Measurements from ENCODE around the gene FAM76A.
A peak's percentile ranks its signal among the peaks of the same experiment; 100 is the strongest.
"Not testable (repeated sequence)": the region's sequence is repeated elsewhere in the genome, so short reads cannot be mapped to it uniquely, and the experiment has no call there.

The FAM76A gene

DNA sequence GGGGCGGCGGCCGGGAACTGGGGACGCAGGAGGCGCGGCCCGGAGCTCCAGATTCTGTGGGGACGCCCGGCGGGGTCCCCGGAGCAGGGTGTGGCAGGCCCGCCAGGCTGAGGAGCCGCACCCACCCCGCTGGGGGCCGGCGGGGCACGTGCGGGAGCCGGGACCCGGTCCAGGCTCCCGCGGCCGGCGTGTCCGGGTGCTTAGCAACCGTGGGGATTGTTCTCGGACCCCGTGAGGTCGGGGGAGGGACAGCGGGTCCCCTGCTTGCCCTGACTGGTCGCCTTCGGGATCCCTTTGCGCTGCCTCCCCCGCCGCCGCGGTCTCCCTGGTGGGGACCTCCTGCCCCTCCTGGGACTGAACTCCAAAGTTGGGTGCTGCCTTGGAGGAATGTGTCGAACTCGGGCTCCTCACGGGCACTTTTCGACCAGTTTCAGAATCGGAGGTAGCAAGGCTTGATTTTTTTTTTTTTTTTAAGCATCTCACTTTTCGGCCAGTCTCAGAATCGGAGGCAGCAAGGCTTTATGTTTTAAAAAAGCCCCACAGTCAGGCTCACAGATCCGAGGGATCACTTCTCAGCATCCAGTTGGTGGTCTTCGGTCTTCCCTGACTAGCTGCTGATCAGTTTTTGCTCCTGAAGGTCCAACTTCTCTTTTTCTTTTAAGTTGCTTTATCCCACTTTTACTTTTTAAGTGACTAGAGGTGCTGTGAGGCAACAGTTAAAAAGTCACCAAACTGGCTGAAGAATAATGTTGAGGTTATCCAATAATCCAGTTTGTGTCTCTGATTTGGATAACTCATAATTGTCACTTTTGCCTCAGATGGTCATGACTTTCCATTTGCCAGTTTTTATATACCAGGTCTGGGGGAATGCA is 648 bp downstream of the FAM76A start:
- DNase-seq = peak in 4 of 6 experiments; percentile 17 to 62 (median 52)

DNA sequence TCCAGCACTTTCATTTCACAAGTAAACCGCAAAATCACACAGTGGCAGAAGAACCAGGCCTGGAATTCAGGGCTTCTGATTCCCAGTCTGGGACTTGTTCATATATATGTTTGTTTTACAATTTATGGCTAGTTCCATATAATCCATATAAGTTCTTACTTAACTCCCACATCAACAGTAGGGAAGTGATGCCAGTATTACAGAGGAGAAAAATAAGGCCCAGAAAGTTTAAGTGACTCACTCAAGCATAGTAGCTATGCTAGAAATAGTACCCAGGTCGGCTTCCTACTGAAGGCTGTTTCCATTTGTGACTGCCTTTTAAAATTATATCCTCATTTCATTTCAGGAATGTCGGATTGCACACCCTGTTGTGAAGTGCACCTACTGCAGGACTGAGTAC is 1.4 kb downstream of the FAM76A start:
- DNase-seq = no peak

DNA sequence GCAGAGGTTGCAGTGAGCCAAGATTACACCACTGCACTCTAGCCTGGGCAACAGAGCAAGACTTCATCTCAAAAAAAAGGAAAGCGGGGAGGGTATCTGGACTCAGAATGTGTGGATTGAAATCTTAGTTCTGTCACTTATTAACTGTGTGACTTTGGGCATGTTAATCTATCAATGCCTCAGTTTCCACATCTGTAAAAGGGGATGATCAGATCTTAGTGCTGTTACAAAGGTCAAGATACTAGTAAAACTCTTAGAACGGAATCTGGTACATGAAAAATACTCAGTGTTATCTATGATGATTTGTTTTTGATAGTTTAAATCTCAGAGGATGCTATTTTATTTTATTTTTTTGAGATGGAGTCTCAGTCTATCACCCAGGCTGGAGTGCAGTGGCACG is 10.5 kb downstream of the FAM76A start:
- DNase-seq = no peak

DNA sequence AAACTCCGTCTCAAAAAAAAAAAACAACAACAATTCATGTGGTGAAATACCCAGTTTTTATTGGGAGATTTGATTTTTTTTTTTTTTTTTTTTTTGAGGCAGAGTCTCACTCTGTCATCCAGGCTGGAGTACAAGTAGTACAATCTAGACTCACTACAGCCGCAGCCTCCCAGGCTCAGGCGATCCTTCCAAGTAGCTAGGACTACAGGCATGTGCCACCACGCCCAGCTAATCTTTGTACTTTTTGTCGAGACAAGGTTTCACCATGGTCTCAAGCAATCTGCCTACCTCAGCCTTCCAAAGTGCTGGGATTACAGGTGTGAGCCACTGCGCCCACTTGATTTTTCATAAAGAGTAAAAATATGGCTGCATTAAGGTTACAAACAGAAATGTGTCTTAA is 15.4 kb downstream of the FAM76A start:
- DNase-seq = no peak

DNA sequence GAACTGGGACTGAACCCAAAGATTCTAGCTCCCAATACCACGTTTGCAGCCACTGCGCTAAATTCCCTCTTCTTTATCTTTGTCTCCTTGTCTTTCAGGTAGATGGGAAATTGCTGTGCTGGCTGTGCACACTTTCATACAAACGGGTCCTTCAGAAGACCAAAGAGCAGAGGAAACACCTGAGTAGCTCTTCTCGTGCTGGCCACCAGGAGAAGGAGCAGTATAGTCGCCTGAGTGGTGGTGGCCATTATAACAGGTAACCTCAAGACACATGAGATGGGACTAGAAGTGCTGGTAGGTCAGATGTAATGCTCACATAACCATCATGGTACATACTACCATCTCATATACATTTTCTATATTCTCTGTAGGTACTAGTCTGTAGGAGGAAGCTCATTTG is 18.8 kb downstream of the FAM76A start:
- DNase-seq = no peak

DNA sequence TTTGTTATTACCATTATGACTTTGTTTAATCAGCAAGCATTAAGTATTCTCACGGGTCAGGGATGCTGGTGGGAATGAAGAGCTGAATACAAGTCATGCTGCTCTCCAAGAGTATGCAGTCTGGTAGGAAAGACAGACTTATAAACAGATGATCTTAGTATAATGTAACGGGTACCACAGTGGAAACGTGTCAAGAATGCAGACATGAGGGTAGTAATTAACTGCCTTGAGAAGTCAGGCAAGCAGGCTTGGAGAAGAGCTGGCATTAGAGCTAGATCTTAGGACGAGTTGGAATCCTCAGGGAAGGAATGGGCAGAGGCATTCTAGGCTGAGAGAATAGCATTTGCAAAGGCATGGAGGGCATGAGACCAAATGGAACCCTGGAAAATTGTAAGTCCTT is 19.7 kb downstream of the FAM76A start:
- DNase-seq = no peak

DNA sequence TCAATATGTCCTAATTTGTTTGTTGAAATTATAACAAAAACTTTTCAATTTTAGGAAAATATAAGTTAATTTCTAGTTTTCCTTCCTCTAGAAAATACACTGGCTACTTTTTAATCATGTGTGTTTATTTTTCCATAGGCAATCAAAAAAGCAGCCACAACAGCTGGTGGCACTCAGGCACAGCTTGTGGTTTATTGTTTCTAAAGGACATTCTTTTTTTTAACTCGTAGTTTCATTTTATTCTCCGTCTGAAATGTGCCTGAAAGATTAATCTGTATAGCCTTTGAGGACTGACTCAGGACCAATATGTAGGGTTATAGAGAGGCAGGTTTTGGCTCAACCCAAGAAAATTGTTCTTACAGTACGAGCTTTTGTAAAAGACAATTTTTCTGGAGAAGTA is 26.6 kb downstream of the FAM76A start:
- no peak for DNase-seq

DNA sequence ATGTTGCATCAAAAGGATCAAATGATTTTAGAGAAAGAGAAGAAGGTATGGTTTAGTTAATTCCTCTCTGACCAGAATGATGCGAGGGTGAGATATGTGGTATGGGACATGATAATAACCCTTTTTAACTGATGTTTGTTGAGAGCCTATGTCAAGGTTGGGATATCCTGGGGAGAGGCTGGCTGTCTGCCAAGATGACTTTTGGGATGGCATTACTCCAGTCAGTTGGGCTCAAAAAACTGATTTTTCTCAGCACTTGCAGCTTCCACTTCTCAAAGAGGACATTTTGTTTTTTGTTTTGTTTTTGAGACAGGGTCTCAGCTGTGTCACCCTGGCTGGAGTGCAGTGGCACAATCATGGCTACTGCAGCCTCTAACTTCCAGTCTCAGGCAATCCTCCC is 29.5 kb downstream of the FAM76A start:
- no peak for DNase-seq

DNA sequence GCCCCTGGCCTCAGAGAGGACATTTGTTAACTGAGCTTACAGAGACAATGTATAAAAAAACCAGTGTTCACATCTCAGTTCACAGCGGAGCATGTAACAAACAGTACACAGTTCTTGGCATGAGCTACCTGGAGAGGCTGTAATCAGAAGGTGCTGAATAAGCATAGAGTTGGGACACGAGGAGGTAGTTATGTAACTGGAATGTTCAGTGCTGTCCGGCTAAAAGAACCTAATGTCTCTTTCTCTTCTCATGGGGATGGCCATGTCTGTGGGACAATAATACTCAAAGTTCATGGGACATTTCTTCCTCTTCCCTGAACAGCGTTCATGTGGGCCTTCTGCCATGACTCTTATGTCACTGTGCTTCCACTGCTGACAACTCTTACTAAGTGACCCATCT is 30.1 kb downstream of the FAM76A start:
- no peak for DNase-seq

DNA sequence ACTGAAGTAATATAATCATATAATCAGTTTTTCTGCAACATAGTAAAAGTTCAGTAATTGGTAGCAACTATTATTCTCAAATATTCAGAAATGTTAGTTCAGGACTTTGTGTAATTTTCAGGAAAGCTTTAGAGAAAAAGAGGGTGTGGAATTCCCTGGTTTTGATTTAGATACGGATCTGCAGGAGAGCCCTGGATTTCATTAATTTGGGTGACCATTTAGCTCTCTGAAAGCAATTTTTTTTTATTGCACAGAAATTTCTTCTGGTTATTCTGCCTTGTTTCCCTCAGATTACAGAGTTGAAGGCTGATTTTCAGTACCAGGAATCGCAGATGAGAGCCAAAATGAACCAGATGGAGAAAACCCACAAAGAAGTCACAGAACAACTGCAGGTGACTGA is 33.5 kb downstream of the FAM76A start:
- no peak for DNase-seq

DNA sequence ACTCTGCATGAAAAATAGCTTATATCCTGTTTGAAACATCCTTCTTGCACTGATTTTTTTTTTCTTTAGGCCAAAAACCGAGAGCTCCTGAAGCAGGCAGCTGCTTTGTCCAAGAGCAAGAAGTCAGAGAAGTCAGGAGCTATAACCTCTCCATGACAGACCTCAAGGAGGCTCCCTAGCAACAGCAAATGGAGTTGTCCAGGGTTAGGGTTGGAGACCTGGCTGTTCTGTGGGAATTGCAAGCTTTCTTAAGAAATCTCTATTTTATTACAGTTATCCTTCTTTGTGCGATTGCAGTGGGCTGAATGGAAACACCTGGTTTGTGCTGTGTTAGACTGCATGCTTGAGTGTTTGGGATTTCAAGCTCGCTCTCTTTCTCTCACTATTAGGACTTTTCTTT is 34.7 kb downstream of the FAM76A start:
- DNase-seq = no peak

DNA sequence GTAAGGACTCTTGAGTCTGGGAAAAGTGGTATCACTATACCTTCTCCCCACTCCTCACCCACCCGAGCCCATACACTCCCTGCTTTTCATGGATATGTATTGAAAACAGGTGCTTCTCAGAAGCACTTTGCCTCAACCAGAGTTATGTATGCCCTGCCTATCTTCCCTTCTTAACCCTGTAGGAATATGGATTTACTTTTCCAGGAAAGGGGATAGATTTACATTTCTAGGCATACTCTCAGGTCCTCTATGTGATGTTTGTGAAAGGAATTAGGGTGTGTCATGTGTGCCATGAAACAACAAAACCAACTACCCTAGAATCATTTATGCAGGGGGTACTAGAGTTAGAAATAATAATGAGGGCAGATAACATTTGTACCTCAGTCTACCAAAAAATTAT is 36.3 kb downstream of the FAM76A start:
- DNase-seq = no peak

DNA sequence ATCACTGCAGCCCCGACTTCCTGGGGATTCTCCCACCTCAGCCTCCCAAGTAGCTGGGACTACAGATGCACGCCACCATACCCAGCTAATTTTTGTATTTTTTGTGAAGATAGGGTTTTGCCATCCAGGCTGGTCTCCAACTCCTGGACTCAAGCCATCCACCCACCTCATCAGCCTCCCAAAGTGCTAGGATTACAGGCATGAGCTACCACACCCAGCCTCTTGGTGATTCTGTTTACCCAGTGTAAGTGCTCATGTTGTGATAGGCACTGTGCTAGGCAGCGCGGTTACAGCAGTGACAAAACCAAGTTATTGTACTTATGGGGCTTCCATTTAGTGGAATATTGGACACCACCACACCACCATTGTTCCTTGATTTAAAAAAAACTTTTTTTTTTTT is 37.6 kb downstream of the FAM76A start:
- no peak for DNase-seq

DNA sequence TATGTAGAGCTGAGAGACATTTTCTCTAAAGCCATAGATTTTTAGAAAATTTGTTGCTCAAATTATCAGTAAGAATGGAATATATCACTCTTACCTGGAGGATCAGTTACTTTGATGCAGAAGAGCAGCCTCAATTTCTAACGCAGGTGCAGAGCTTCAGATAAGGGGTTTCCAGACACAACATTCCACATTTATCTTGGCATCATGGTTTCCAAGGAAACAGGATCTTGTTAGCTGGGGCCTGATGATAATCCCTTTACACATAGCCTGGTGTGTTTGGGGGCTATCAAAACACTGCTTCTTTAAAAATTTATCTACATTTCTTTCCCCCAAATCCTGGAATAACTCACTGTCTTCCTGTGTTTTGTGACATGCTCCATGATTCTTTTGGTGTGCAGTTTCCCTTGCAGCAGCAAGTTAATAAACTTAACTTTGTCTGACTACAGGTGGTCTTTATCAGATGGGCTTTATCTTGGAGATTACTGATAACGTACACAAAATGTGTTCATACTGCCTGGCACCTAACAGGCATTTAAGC is 44.6 kb downstream of the FAM76A start:
- DNase-seq = no peak

DNA sequence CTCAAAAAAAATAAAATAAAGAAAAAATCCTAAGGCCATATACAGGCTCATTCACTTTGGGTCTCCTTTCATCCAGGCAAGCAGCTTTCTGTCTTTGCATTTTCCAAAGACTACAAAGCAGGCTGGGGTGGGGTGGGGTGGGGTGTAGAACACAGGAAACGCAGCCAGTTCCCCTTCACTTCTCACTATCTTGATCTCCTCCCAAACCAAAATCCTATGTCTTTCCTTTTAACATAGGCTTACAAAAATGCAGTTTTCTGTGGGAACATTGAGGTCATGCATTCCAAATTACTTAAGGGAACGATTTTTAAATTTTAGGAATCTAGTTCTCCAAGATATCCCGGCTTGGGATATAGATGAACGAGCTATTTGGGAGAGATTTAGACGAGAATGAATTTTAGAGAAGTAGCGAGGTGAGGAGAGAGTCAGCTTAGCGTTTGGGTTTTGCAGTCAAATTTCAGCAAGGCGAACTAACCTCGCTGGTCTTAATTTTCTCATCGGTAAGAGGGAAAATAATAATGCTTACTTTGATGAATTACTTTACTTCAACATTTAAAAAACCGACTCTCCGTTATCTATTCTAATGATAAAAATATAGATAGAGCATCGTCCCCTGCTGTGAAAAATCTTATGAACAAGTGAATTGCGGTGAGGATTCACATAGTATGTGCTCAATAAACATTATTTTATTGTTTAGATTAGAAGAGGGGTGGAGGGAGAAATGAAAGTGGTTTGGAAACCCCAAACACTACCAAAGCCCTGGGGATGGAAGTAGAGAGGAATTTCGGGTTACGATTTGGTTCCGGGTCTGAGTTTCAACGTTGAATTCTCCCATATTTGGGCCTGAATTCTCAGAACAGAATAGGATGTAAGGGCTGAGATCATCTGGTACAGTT is 46.5 kb downstream of the FAM76A start:
- peak in 2 of 6 experiments; percentile 6 to 12 for DNase-seq

DNA sequence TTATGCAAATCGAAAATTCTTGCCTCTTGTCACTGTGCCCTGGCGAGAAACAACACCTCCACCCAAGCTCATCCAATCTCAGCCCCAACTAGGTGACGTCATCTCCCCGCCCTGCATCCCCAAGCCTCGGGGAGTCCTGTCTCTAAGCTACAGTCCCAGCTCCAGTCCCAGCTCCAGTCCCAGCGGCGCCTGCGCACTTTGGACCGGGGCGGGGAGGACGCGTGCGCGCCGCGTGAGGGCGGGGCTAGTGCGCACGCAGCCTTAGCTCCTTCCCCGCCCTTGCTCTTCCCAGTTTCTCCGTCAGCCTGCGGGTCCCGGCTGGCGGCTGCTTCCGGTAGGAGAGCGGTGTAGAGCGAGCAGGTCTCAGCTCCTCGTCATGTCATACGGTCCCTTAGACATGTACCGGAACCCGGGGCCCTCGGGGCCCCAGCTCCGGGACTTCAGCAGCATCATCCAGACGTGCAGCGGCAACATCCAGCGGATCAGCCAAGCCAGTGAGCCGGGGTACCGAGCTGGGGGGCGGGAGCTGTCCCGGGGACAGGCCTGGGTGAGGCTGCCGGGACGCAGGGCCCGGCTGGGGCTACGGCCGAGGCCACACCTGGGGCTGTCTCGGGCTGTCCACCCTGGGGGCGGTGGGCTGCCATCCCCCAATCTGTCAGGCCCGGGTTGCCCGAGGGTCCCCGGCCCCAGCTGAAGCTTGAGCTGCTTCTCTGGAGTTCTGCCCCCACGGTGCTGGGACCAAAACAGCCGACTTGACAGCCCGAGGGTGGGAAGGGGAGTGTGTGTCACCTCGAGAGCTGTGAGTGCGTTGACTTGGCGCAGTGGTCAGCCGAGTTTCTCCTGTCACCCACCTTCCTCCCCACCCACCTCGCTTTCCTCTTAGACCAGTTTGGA is 47.4 kb downstream of the FAM76A start, which contains the start of gene STX12:
Gene STX12, plus strand, starts transcription at position 288 of the 894 bp plus-strand sequence. Its CDS starts 89 bp downstream, at position 377.
- peak; percentile 96 to 99 (median 97) for DNase-seq

DNA sequence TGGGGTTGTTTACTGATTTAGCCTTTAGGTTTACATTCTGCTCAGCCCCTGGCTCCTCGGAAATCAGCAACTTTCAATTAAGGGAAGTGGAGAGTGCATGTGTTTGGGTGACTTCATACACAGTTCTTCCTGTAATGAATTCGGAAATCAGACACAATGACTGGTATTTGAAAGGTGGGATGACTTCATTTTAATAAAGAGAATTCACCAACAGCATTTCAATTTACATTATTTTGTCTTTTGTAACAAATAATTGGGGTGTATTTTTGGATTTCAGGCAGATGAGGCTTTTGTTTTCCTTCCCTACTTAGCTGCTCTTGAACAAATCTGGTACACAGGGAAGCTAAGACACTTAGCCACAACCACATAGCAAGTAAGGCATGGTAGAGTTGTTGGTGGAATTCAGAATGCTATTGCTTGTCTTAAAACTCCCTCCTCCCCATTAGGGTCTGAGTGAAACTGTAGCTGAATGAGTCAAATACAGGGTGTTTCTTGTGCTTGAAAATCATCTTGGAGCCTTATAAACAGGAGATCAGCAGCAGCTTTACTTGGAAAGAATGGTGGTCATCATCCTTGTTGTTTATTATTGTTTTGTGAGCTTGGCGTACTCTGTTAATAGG is 48.2 kb downstream of the FAM76A start:
- peak in 3 of 6 experiments; percentile 35 to 45 (median 37) for DNase-seq

DNA sequence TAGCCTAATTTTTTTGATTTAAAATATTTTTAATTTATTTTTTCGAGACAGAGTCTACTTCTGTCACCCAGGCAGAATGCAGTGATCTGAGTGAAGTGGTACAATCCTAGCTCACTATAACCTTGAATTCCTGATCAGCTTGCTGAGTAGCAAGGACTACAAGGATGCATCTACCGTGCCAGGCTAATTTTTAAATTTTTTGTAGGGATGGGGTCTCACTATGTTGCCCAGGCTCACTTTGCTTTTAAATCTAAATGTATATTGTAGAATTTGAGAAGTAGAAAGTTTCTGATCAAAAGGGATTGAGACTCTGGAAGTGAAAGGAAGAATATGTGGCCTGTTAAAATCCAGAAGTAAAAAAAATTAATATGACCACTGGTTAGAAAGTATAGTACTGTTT is 48.9 kb downstream of the FAM76A start:
- DNase-seq = no peak

DNA sequence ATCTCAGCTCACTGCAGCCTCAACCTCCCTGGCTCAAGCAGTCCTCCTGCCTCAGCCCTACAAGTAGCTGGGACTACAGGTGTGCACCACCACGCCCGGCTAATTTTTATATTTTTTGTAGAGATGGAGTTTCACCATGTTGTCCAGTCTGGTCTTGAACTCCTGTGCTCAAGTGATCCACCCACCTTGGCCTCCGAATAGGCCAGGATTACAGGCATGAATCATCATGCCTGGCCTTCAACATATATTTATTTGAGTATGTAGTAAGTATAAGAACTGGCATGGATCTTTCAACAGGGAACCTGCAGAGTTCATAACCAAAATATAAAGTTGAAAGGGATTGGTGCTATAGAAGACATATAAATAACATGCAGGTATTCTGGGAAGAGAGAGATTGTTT is 49.6 kb downstream of the FAM76A start:
- DNase-seq = not testable (repeated sequence)

DNA sequence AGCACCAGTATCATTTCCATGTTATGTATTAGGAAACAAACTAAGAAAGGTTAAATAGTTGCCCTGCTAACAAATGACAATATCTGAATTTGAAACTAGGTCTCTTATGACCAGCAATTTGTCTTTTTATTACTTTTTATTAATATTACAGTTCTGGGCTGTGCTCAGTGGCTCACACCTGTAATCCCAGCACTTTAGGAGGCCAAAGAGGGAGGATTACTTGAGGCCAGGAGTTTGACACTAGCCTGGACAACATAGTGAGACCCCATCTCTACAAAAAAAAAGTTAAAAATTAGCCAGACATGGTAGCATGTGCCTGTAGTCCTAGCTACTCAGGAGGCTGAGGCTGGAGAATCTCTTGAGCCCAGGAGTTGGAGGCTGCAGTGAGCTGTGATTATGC is 50.5 kb downstream of the FAM76A start:
- DNase-seq = not testable (repeated sequence)

DNA sequence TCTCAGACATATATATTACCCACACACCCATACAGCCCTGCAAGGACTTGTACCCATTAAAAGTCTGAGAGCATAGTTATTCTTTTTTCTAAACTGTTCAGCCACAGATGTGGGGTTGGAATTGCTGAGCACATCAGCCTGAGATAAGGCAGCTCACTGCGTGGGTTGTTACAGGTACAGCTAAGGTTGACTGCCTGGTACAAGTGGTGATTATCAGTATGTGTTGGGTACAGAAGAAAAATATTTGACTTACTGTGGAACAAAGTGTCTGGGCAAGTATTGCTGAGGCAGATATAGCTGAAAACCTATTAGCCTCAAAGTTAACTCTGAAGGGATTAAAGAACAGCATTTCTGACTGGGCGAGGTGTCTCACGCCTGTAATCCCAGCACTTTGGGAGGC is 52.3 kb downstream of the FAM76A start:
- DNase-seq = no peak

DNA sequence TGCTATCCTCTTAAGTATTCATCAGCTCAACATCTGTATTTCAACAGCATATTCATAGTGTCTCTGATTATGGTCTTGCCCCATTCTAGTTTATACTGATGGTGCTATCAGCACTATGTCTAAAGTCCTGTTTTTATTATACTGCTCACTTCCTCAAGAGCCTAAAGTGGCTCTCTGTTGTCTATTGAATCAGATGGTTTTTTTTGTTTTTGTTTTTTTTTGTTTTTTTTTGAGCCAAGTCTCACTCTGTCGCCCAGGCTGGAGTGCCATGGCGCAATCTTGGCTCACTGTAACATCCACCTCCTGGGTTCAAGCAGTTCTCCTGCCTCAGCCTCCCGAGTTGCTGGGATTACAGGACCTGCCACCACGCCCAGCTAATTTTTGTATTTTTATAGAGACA is 53.4 kb downstream of the FAM76A start:
- no peak for DNase-seq
